PC-9 (cell line): ENCODE results near the gene SPON1. TPM values are rescaled to one million over a fixed set of nuclear protein-coding genes. Genes with fewer than 3 reads are reported as not detected.

Source experiments
- BruUV-seq: library from RNA; stranded (reverse); fragments of 400-500 nt; replicated peaks from 2 replicates; lab custom pipeline; 2021; lab: Mats Ljungman, UMichigan
- CTCF ChIA-PET: fragments of 300-600 bp; sonication (Branson Sonifier 250); formaldehyde crosslinking; loops from one replicate; lab custom pipeline; 2022; ENCODE audit warnings: antibody characterized with exemption; lab: Charles Lee
- POLR2A ChIA-PET: fragments of 300-600 bp; sonication (Branson Sonifier 250); formaldehyde crosslinking; loops from one replicate; lab custom pipeline; 2022; ENCODE audit warnings: antibody characterized with exemption; ENCODE audit not compliant: unreplicated experiment; lab: Charles Lee
- DNase-seq, 2 experiments: peaks; one replicate each; pipeline versions ENCODE4 v3.0.0 to v3.0.0-alpha.2; 2015 to 2022; ENCODE audit warnings: mixed read lengths in 1 of 2
- H2AFZ ChIP-seq: fragments of 200-600 bp; sonication (generic); 2 replicates; pipeline ENCODE4 v1.8.1; 2017; ENCODE audit warnings: antibody characterized with exemption
- H3F3A ChIP-seq: fragments of 200-600 bp; sonication (generic); 2 replicates; pipeline ENCODE4 v1.8.1; 2017; ENCODE audit warnings: antibody characterized with exemption, mild to moderate bottlenecking, low read depth; ENCODE audit not compliant: insufficient read depth
- H3K27ac ChIP-seq: fragments of 200-600 bp; sonication (generic); 2 replicates; pipeline ENCODE4 v1.6.1; 2016; ENCODE audit warnings: mixed run types
- H3K27me3 ChIP-seq: fragments of 200-600 bp; sonication (generic); 2 replicates; pipeline ENCODE4 v1.6.1; 2016; ENCODE audit warnings: low read depth, mixed run types; ENCODE audit not compliant: insufficient read depth
- H3K36me3 ChIP-seq: fragments of 200-600 bp; sonication (generic); 2 replicates; pipeline ENCODE4 v1.6.1; 2016; ENCODE audit warnings: low read depth, mixed run types
- H3K4me1 ChIP-seq: fragments of 200-600 bp; sonication (generic); replicated peaks from 2 replicates; pipeline ENCODE4 v1.6.1; 2016; ENCODE audit warnings: mixed run types; ENCODE audit not compliant: insufficient read depth
- H3K4me2 ChIP-seq: fragments of 200-600 bp; sonication (generic); 2 replicates; pipeline ENCODE4 v1.6.1; 2017; ENCODE audit warnings: mixed run types
- H3K4me3 ChIP-seq: fragments of 200-600 bp; sonication (generic); 2 replicates; pipeline ENCODE4 v1.6.1; 2016; ENCODE audit warnings: mixed run types
- H3K79me2 ChIP-seq: fragments of 200-600 bp; sonication (generic); 2 replicates; pipeline ENCODE4 v1.6.1; 2017; ENCODE audit warnings: low read depth, mixed run types
- H3K9me2 ChIP-seq: fragments of 200-600 bp; sonication (generic); 2 replicates; pipeline ENCODE4 v1.8.1; 2017; ENCODE audit warnings: mild to moderate bottlenecking; ENCODE audit not compliant: insufficient read depth
- H3K9me3 ChIP-seq: fragments of 200-600 bp; sonication (generic); 2 replicates; pipeline ENCODE4 v1.8.1; 2016; ENCODE audit warnings: low read depth; ENCODE audit not compliant: insufficient read depth
- H4K20me1 ChIP-seq: fragments of 200-600 bp; sonication (generic); 2 replicates; pipeline ENCODE4 v1.8.1; 2017; ENCODE audit not compliant: insufficient read depth
- CTCF ChIP-seq: fragments of 200-600 bp; sonication (generic); conservative IDR thresholded peaks from 2 replicates; pipeline ENCODE4 v1.6.1; 2017; ENCODE audit warnings: mixed run types, antibody characterized with exemption, mild to moderate bottlenecking, moderate library complexity
- EZH2 ChIP-seq: fragments of 200-600 bp; sonication (generic); IDR thresholded peaks from 2 replicates; pipeline ENCODE4 v1.8.0; 2017; ENCODE audit warnings: antibody characterized with exemption, low read depth
- intact Hi-C: fragments of 100-400 bp; cut with micrococcal nuclease; formaldehyde crosslinking; loops from one replicate; pipeline ENCODE4 v1.10.0; 2022; ENCODE audit not compliant: unreplicated experiment
- total RNA-seq: library from RNA; stranded (reverse); gene quantifications from 2 replicates; pipeline ENCODE4 v1.2.3, GENCODE V29; 2021

The SPON1 gene
- total RNA-seq, 1 experiment from 2014 or later: 0.70 TPM

DNA sequence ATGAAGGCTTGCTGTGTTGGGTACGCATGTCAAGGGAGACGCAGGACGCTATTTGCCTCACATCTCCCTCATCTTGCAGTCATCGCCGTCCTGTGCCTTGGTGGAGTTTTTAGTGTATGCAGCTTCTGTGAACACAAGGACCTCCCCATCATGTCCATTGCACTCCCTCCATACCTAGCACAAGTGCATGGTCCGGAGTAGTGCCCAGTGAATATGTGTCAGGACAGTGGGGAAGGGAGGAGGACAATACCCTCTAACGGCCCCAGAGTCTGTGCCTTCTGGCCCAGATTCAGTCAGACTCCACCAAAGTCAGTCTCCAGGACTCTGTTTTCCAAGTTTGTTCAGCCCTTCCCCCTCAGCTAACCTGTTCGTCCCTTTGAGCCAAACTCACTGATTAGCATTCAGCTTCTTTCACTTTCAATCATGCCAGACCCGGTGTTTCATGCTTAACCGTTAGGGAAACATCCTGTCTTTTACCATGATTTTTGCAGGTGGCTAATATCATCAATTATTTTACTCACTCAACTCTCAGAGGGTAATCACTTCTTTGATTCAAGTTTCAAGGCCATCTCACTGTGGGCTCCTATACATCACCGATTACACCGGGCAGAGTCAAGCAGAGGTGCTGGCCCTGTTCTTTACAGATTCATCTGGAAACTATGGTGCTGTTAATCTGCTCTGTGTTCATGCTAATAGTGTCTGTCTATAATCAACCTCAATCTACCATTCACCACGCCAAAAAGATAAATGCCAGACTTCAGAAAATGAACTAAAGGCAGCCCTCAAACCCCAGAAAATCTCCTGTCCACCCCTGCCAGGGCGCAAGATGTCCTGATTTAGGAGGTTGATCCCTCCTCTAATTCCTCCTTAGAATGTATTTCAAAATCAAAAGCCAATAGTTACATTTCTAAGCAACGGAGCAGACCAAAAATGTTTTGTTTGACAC lies 240.0 kb downstream of the SPON1 start:
- no peak overlapping the region for H3K4me2 ChIP-seq

GRCh38 chr11:14203321-14203720 lies 240.8 kb downstream of the SPON1 start:
- no peak for DNase-seq
- no peaks in the 10 kb centered on the region for H3F3A ChIP-seq
- intact Hi-C loops: no loop called here
- H3K9me3 ChIP-seq: no peaks in the 10 kb centered on the region
- no peaks in the 10 kb centered on the region for H3K79me2 ChIP-seq
- CTCF ChIA-PET: no interaction called here
- no peaks in the 10 kb centered on the region for H3K9me2 ChIP-seq
- no peaks in the 10 kb centered on the region for H4K20me1 ChIP-seq
- no TSS peak for BruUV-seq
- no peak overlapping the region for H2AFZ ChIP-seq
- no peak overlapping the region for H3K4me2 ChIP-seq
- H3K27ac ChIP-seq: no peak overlapping the region
- H3K27me3 ChIP-seq: no peaks in the 10 kb centered on the region
- no peak for TF ChIP-seq EZH2
- H3K4me1 ChIP-seq: no peaks in the 10 kb centered on the region
- no peaks in the 10 kb centered on the region for H3K36me3 ChIP-seq
- POLR2A ChIA-PET: no interaction called here
- H3K4me3 ChIP-seq: no peak overlapping the region

More for the DNA sequence above, 240.0 kb downstream of the SPON1 start:
- Histone ChIP-seq H3K9me3 (no peaks in the 10 kb centered on the region), H3K9me2 (no peaks in the 10 kb centered on the region), H3K27me3 (no peaks in the 10 kb centered on the region), H4K20me1 (no peaks in the 10 kb centered on the region), H3K27ac (no peak overlapping the region), H3F3A (no peaks in the 10 kb centered on the region), H3K4me3 (no peak overlapping the region), H3K4me1 (no peaks in the 10 kb centered on the region), H3K79me2 (no peaks in the 10 kb centered on the region), H3K36me3 (no peaks in the 10 kb centered on the region), H2AFZ (no peak overlapping the region)
- POLR2A ChIA-PET: no interaction called here
- CTCF ChIA-PET: no interaction called here
- no TSS peak for BruUV-seq
- intact Hi-C loops: no loop called here
- TF ChIP-seq CTCF (no peak), EZH2 (no peak)
- no peak for DNase-seq

DNA sequence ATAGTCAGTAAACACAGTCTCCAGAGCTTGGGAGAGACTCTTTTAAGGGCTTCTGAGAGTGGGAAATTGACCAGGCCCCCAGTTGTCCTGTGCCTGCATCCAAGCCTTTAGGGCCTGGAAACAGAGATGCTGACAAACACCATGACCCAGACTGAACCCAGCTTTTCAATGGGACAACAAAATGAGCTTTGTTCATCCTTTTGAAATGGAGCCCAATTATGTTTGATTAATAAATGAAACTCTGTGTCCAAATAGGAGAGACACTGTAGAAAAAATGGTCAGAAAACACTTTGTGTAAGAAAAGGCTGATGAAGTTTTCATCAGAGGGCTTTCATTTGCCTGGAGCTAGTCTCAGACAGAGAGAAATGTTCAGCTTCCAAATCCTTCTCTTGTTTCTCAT lies 250.5 kb downstream of the SPON1 start:
- Histone ChIP-seq H3K79me2 (no peaks in the 10 kb centered on the region), H3F3A (no peaks in the 10 kb centered on the region), H3K4me1 (no peaks in the 10 kb centered on the region), H2AFZ (no peak overlapping the region), H3K9me2 (no peaks in the 10 kb centered on the region), H3K9me3 (no peaks in the 10 kb centered on the region), H3K36me3 (no peaks in the 10 kb centered on the region), H3K27me3 (no peaks in the 10 kb centered on the region), H3K27ac (no peak overlapping the region), H4K20me1 (no peaks in the 10 kb centered on the region), H3K4me2 (no peak overlapping the region), H3K4me3 (no peak overlapping the region)
- BruUV-seq: no TSS peak
- no peak for TF ChIP-seq CTCF
- TF ChIP-seq EZH2: no peak
- CTCF ChIA-PET: no interaction called here
- DNase-seq: no peak
- intact Hi-C loops: no loop called here
- POLR2A ChIA-PET: no interaction called here
